Retinal pigment epithelial cell (primary cell): ENCODE measurements around the gene GNB5.
A peak's percentile ranks its signal among the peaks of the same experiment; 100 is the strongest.

ENCODE experiments used
- DNase-seq: peaks from one replicate; pipeline ENCODE4 v3.0.0-alpha.2; 2010; ENCODE audit warnings: low read depth
- H3K4me3 ChIP-seq: 2 replicates; pipeline ENCODE4 v1.5.1; 2011; ENCODE audit warnings: mild to moderate bottlenecking, low read length, control low read depth, moderate library complexity
- CTCF ChIP-seq: conservative IDR thresholded peaks from 2 replicates; pipeline ENCODE4 v1.5.1; 2011; ENCODE audit warnings: low read depth, low read length, control low read depth, inconsistent platforms

Gene GNB5

DNA sequence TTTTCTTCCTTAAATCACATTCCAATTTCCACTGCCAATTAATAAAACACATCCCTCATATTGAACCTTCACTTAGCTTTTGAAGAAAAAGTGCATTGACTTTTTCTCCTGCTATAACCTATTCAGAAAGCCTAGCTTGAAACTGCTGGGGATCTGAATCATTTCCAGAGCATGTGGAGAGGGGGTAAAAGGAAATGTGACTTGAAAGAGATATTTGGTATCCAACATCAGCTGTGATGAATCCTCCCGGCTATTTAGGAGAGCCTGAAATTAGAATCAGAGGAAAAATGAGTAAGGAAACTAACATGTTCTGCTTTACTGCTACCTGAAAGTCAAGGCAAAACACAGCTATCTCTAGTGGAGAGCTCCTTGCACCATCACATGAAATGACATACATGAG, 2.6 kb upstream of the GNB5 start:
- DNase-seq, result no peak
- TF ChIP-seq CTCF, result no peak
- H3K4me3 ChIP-seq, result no peak overlapping the region

DNA sequence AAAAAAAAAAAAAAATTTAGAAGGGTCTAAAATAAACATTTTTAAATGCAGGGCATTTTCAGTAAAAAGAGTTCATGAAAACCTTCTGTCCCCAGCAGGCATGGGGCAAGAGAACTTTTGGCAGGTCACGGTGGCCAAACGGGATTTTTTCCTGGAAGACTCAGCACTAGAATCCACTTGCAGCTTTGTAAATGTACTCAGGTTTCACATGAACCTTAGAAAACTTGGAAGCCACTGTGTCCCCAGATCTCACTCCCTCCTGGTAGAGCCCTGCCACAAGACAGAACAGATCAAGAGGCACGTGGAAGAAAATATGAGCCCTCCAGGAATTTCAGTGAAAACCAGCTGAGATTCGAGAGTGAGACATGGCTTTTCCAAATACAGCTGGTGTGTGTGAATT, 2.1 kb upstream of the GNB5 start:
- no peak overlapping the region for H3K4me3 ChIP-seq
- TF ChIP-seq CTCF, result no peak
- no peak for DNase-seq

DNA sequence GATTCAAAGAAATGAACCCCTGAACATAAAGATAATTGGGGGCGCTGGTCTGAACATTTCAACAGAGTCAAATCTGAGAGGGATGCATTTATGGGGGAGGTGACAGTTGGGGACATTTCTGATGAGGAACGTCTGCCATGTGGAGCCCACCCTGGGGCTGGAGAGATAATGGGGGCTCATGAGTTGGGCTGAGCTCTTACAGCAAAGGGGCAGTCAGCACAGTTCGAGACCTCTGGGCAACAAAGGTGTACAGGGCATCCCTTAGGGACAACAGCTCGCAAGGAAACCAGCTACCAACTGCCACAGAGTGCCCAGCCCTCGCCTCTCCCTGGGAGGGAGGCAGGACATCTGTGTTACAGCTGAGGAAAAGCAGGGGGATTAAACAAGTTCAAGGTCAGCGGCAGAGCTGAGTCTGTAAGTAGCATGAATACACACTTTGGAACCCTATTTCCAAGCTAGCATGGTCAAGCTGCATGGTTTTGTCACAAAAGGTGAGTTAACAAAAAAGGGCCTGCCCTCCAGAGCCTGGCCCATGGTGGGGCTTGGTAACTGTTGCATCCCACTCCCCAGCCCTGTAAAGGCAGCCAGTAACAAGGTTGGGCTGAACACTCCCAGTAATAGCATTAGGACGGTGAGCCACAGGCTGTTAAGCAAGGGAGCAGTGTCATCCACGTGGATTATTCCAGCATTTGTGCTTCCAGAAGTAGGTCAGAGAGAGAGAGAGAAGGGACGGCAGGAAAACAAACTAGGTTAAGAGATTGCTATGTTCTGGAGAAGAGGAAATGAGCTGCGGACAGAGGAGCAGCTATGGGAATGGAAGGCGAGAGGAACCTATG, 4.3 kb downstream of the GNB5 start:
- no peak for TF ChIP-seq CTCF
- DNase-seq, result no peak
- no peak overlapping the region for H3K4me3 ChIP-seq

DNA sequence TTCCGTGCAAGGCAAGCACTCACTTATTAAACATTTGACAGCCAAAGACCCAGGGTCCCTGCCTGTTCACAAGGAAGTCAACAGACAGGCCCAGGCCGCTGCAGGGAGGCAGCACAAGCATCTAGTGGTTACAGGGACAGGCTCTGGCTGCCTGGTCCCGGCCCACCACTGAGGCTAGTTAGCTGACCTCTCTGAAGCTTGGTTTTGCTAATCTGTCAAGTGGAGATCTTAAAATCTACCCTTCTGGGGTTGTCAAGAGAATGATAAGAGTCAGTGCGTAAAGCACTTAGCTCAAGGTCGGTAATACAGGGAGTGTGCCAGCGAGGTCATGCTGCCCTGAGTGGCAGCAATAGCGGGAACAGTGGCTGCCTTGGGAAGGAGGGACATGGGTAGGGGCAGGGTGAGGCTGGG, 6.0 kb downstream of the GNB5 start:
- no peak overlapping the region for H3K4me3 ChIP-seq
- TF ChIP-seq CTCF, result no peak
- DNase-seq, result no peak

DNA sequence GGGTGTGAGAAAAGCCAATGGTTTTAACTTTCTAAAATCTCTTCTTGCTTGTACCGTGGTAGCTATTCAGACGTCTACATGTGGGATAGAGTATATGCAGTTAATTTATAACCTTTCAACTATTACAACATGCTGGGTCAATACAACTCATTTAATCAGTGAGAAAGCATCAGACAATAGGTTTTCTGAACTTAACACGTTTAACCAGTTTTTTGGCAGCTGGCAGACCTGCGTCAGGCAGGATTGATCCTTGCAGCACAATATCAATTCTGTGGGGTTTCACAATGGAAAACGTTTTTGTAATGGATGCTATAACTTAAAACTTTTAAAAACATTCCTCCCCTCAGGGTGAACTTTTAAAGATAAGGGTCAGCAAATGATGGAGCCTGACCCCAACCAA, 6.5 kb downstream of the GNB5 start:
- no peak for DNase-seq
- no peak overlapping the region for H3K4me3 ChIP-seq
- TF ChIP-seq CTCF, result no peak

GRCh38 chr15:52183562-52184173, 7.5 kb downstream of the GNB5 start:
- H3K4me3 ChIP-seq, result no peak overlapping the region
- no peak for DNase-seq
- TF ChIP-seq CTCF, result peak; percentile 65
